Caco-2 (cell line): ENCODE data around the gene GNL2. TPM values are rescaled to one million over a fixed set of nuclear protein-coding genes. Genes with fewer than 3 reads are reported as not detected.
A peak's percentile ranks its signal among the peaks of the same experiment; 100 is the strongest.

Experiments
- BruUV-seq: library from RNA; stranded (reverse); fragments of 400-500 nt; replicated peaks from 2 replicates; lab custom pipeline; 2021; lab: Mats Ljungman, UMichigan
- CTCF ChIA-PET: fragments of 300-600 bp; sonication (Branson Sonifier 250); formaldehyde crosslinking; loops from one replicate; lab custom pipeline; 2022; ENCODE audit warnings: antibody characterized with exemption; lab: Charles Lee
- POLR2A ChIA-PET: fragments of 300-600 bp; sonication (Branson Sonifier 250); formaldehyde crosslinking; loops from one replicate; lab custom pipeline; 2022; ENCODE audit warnings: antibody characterized with exemption; lab: Charles Lee
- DNase-seq, 2 experiments: peaks; one replicate each; pipeline versions ENCODE4 v3.0.0 to v3.0.0-alpha.2; 2020 to 2022
- H3K27me3 ChIP-seq: replicated peaks from 2 replicates; pipeline ENCODE4 v1.6.0; 2011; ENCODE audit warnings: low read length; ENCODE audit not compliant: control insufficient read depth, insufficient read depth
- H3K36me3 ChIP-seq: 2 replicates; pipeline ENCODE4 v1.5.1; 2011; ENCODE audit warnings: low read length; ENCODE audit not compliant: control insufficient read depth, insufficient read depth
- H3K4me1 ChIP-seq: fragments of 250-450 bp; sonication (Bioruptor Pico); 2 replicates; pipeline ENCODE4 v1.5.1; 2020; ENCODE audit warnings: mild to moderate bottlenecking
- H3K4me3 ChIP-seq: 2 replicates; pipeline ENCODE4 v1.5.1; 2011; ENCODE audit warnings: low read depth, mild to moderate bottlenecking, control low read depth, low read length
- H3K9me3 ChIP-seq: fragments of 250-450 bp; sonication (Bioruptor Pico); 2 replicates; pipeline ENCODE4 v1.5.1; 2020; ENCODE audit warnings: mild to moderate bottlenecking, moderate library complexity
- H3K27ac Mint-ChIP-seq: one replicate; pipeline ENCODE4 v1.8.0; 2022; ENCODE audit warnings: mixed read lengths; ENCODE audit not compliant: unreplicated experiment
- H3K27me3 Mint-ChIP-seq: one replicate; pipeline ENCODE4 v1.8.0; 2022; ENCODE audit warnings: mixed read lengths; ENCODE audit not compliant: insufficient read depth, unreplicated experiment
- H3K36me3 Mint-ChIP-seq: one replicate; pipeline ENCODE4 v1.8.0; 2022; ENCODE audit warnings: mild to moderate bottlenecking, mixed read lengths; ENCODE audit not compliant: insufficient read depth, unreplicated experiment
- H3K4me1 Mint-ChIP-seq: one replicate; pipeline ENCODE4 v1.8.0; 2022; ENCODE audit warnings: low read depth, mixed read lengths; ENCODE audit not compliant: unreplicated experiment
- H3K4me3 Mint-ChIP-seq: one replicate; pipeline ENCODE4 v1.8.0; 2022; ENCODE audit warnings: mild to moderate bottlenecking, moderate library complexity, mixed read lengths; ENCODE audit not compliant: unreplicated experiment
- H3K9me3 Mint-ChIP-seq: one replicate; pipeline ENCODE4 v1.8.0; 2022; ENCODE audit warnings: mixed read lengths; ENCODE audit not compliant: unreplicated experiment
- intact Hi-C: fragments of 100-400 bp; cut with micrococcal nuclease; formaldehyde crosslinking; loops from one replicate; pipeline ENCODE4 v1.10.0; 2022; ENCODE audit not compliant: unreplicated experiment
- total RNA-seq: library from RNA; stranded (reverse); gene quantifications from 2 replicates; pipeline ENCODE4 v1.2.3, GENCODE V29; 2022
- TF ChIP-seq, protein P1 (sequence below), 2 experiments: fragments of 200-600 bp in 1 of 2; IDR thresholded peaks; 1 replicate in 1 of 2; 2 replicates in 1 of 2; pipeline versions ENCODE4 v1.5.1 to v1.8.0; 2011 to 2022; ENCODE audit warnings: antibody characterized with exemption in 1 of 2, control low read depth in 1 of 2, inconsistent platforms in 1 of 2, low read depth in 1 of 2, low read length in 1 of 2, mild to moderate bottlenecking in 1 of 2, moderate library complexity in 1 of 2; ENCODE audit not compliant: insufficient read depth in 1 of 2, severe bottlenecking in 1 of 2, unreplicated experiment in 1 of 2

Gene GNL2
- total RNA-seq, 1 experiment from 2014 or later, result 51.6 TPM

DNA sequence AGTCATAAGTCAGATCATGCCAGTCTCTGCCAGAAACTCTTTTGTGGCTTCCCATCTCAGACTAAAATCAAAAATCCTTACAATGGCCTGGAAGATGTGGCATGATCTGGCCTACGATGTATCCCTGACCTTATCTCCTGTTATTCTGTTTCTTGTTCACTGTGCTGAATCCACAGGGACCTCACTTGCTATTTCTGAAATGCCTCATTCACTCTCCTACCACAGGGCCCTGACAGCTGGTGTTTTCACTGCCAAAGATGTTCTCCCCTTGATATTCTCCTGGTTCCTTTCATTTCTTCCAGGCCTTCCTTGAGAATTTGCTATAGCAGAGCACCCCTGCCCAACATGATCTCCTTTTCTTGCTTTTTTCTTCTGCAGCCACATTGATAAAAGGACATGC lies 37.3 kb downstream of the GNL2 start:
- peaks cover 17% of the 10 kb centered on the region for H3K4me1 ChIP-seq
- POLR2A ChIA-PET, result no interaction called here
- Mint-ChIP-seq H3K27me3 (no peaks in the 10 kb centered on the region), H3K36me3 (peaks cover 15% of the 10 kb centered on the region), H3K4me1 (peaks cover 11% of the 10 kb centered on the region), H3K27ac (no peak overlapping the region), H3K9me3 (no peaks in the 10 kb centered on the region), H3K4me3 (no peak overlapping the region)
- H3K36me3 ChIP-seq, result no peaks in the 10 kb centered on the region
- no peak for DNase-seq
- no peak overlapping the region for H3K4me3 ChIP-seq
- CTCF ChIA-PET, result no interaction called here
- no peaks in the 10 kb centered on the region for H3K9me3 ChIP-seq
- H3K27me3 ChIP-seq, result no peaks in the 10 kb centered on the region
- intact Hi-C loops, result no loop called here
- TF ChIP-seq, protein P1, sequence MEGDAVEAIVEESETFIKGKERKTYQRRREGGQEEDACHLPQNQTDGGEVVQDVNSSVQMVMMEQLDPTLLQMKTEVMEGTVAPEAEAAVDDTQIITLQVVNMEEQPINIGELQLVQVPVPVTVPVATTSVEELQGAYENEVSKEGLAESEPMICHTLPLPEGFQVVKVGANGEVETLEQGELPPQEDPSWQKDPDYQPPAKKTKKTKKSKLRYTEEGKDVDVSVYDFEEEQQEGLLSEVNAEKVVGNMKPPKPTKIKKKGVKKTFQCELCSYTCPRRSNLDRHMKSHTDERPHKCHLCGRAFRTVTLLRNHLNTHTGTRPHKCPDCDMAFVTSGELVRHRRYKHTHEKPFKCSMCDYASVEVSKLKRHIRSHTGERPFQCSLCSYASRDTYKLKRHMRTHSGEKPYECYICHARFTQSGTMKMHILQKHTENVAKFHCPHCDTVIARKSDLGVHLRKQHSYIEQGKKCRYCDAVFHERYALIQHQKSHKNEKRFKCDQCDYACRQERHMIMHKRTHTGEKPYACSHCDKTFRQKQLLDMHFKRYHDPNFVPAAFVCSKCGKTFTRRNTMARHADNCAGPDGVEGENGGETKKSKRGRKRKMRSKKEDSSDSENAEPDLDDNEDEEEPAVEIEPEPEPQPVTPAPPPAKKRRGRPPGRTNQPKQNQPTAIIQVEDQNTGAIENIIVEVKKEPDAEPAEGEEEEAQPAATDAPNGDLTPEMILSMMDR (IDR thresholded peaks at IDR 0.05; ENCODE audit: insufficient read depth in 1 of 2, low read depth in 1 of 2, low read length in 1 of 2, severe bottlenecking in 1 of 2, unreplicated experiment in 1 of 2), result no peak
- BruUV-seq, result no TSS peak

DNA sequence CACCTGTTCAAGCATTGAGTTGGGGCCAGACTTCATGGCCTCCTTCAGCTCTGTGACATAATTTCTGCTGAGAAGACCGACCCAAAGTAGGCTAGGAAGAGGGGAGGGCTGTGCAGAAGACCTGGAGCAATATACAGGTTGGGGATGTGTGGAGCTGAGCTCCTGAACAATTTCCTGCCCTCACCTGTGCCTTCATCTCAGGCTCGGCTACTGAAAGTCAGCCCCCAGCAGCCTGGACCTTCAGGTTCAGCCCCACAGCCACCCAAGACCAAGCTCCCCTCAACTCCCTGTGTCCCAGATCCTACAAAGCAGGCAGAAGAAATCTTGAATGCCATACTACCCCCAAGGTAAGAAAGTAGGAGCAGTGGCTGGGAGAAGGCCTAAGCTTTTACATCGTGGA lies 38.3 kb downstream of the GNL2 start:
- BruUV-seq, result no TSS peak
- Mint-ChIP-seq H3K9me3 (no peaks in the 10 kb centered on the region), H3K4me1 (peaks cover 20% of the 10 kb centered on the region), H3K27me3 (no peaks in the 10 kb centered on the region), H3K4me3 (no peak overlapping the region), H3K36me3 (peaks cover 22% of the 10 kb centered on the region), H3K27ac (no peak overlapping the region)
- intact Hi-C loops, result no loop called here
- Histone ChIP-seq H3K9me3 (no peaks in the 10 kb centered on the region), H3K4me1 (peaks cover 20% of the 10 kb centered on the region), H3K36me3 (no peaks in the 10 kb centered on the region), H3K4me3 (no peak overlapping the region), H3K27me3 (no peaks in the 10 kb centered on the region)
- CTCF ChIA-PET, result no interaction called here
- no peak for DNase-seq
- POLR2A ChIA-PET, result no interaction called here
- TF ChIP-seq, protein P1 (IDR thresholded peaks at IDR 0.05; ENCODE audit: insufficient read depth in 1 of 2, low read depth in 1 of 2, low read length in 1 of 2, severe bottlenecking in 1 of 2, unreplicated experiment in 1 of 2), result no peak

DNA sequence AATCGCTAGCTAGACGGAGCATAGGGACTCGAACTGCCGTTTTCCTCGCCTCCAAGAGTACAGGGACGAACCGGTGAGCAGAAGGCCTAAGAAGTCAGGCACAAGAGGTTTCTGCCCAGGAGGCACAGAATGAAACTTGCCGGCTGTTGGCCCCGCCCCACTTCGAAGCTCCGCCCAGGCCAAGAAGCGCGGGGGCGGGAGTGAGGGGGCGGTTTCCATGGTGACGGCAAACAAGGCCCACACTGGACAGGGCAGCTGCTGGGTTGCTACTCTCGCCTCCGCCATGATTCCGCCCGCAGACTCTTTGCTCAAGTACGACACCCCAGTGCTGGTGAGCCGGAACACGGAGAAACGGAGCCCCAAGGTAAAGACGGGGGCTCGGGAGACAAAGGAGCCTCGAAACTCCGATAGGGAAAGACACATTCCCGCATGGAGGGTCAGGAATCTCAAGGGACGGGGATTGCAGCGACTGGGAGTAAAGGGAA lies 39.0 kb downstream of the GNL2 start, which contains the start of gene DNALI1:
Gene DNALI1, plus strand, starts transcription at position 229 of the 485 bp plus-strand sequence. Its CDS starts 55 bp downstream, at position 284.
- H3K4me1 ChIP-seq, result peaks cover 13% of the 10 kb centered on the region
- POLR2A ChIA-PET, result no interaction called here
- no peaks in the 10 kb centered on the region for H3K36me3 ChIP-seq
- peak; percentile 34 to 37 for DNase-seq
- no peaks in the 10 kb centered on the region for H3K27me3 Mint-ChIP-seq
- no peaks in the 10 kb centered on the region for H3K27me3 ChIP-seq
- H3K27ac Mint-ChIP-seq, result no peak within 1 kb of the TSS
- H3K4me1 Mint-ChIP-seq, result peaks cover 16% of the 10 kb centered on the region
- no TSS peak for BruUV-seq
- intact Hi-C loops, result no loop called here
- no peaks in the 10 kb centered on the region for H3K9me3 ChIP-seq
- peaks cover 18% of the 10 kb centered on the region for H3K36me3 Mint-ChIP-seq
- H3K9me3 Mint-ChIP-seq, result no peaks in the 10 kb centered on the region
- no peak within 1 kb of the TSS for H3K4me3 Mint-ChIP-seq
- TF ChIP-seq, protein P1 (IDR thresholded peaks at IDR 0.05; ENCODE audit: insufficient read depth in 1 of 2, low read depth in 1 of 2, low read length in 1 of 2, severe bottlenecking in 1 of 2, unreplicated experiment in 1 of 2), result no peak
- CTCF ChIA-PET, result no interaction called here
- H3K4me3 ChIP-seq, result no peak within 1 kb of the TSS
